Heart left ventricle (tissue), 16 donors: Measurements from ENCODE around the gene GPANK1. TPM values are rescaled to one million over a fixed set of nuclear protein-coding genes. Genes with fewer than 3 reads are reported as not detected.

Experiments used
- ATAC-seq, 4 donors: fragments of 200-7000 bp; cut with Tn5 transposase; one replicate each; pipeline ENCODE4 v1.9.1; 2020 to 2022; ENCODE audit warnings: moderate library complexity in 4 of 4, mild to moderate bottlenecking in 3 of 4, moderate number of reproducible peaks in 1 of 4
- DNase-seq, 5 donors: peaks; one replicate each; pipeline ENCODE4 v3.0.0-alpha.2; 2020
- H3K27ac ChIP-seq, 12 donors: fragments of 200-600 bp; sonication (generic) in 4 of 12; one replicate each; pipeline versions ENCODE4 v1.5.0 to v1.8.0; 2016 to 2022; ENCODE audit warnings: mild to moderate bottlenecking in 2 of 12
- H3K27me3 ChIP-seq, 9 donors: fragments of 200-600 bp; sonication (generic) in 2 of 9; one replicate each; pipeline versions ENCODE4 v1.5.1 to v1.8.0; 2016 to 2022; ENCODE audit warnings: mild to moderate bottlenecking in 3 of 9
- H3K36me3 ChIP-seq, 9 donors: fragments of 200-600 bp; sonication (generic) in 2 of 9; one replicate each; pipeline versions ENCODE4 v1.5.0 to v1.8.0; 2018 to 2022; ENCODE audit warnings: mild to moderate bottlenecking in 2 of 9
- H3K4me1 ChIP-seq, 12 donors: fragments of 200-600 bp; sonication (generic) in 4 of 12; one replicate each; pipeline versions ENCODE4 v1.5.0 to v1.8.0; 2016 to 2022; ENCODE audit warnings: mild to moderate bottlenecking in 3 of 12
- H3K4me3 ChIP-seq, 12 donors: fragments of 200-600 bp; sonication (generic) in 4 of 12; one replicate each; pipeline versions ENCODE4 v1.5.0 to v1.8.0; 2017 to 2022; ENCODE audit warnings: mild to moderate bottlenecking in 9 of 12, moderate library complexity in 4 of 12
- H3K9me3 ChIP-seq, 12 donors: fragments of 200-600 bp; sonication (generic) in 4 of 12; one replicate each; pipeline versions ENCODE4 v1.5.0 to v1.8.0; 2016 to 2022; ENCODE audit warnings: mild to moderate bottlenecking in 1 of 12
- POLR2A ChIP-seq, 2 donors: fragments of 450-650 bp; IDR thresholded peaks; one replicate each; pipeline ENCODE4 v1.6.1; 2017; ENCODE audit warnings: antibody characterized with exemption in 2 of 2, mild to moderate bottlenecking in 2 of 2, moderate library complexity in 2 of 2
- WGBS, 4 donors: extraction: QIAGEN DNeasy Blood & Tissue Kit in 2 of 4; methylation state at CpG; one replicate each; pipeline versions ENCODE4 v1.1.5 to v1.1.7; 2013 to 2018; 5-methylcytosine and 5-hydroxymethylcytosine counted together
- intact Hi-C, 10 donors: fragments of 100-400 bp; cut with DNase I; formaldehyde crosslinking; loops; one replicate each; pipeline versions ENCODE4 v1.11.1 to v1.14.2; 2022
- polyA plus RNA-seq, 2 donors: library from polyadenylated mRNA; stranded (reverse); fragments of 200-250 nt; gene quantifications; one replicate each; pipeline ENCODE4 v1.2.3, GENCODE V29; 2013
- total RNA-seq, 9 donors: library from RNA; depleted of rRNA in 2 of 9; stranded (reverse); fragments of >200 nt in 2 of 9; fragmentation: NEBNext Ultra II Directional in 3 of 9; extraction: Animal tissue kit (Norgen Biotek cat#: 25700) in 3 of 9; gene quantifications; one replicate each; pipeline versions ENCODE4 v1.1.0 to v1.2.4, GENCODE V29; 2016 to 2023
- TF ChIP-seq, protein P1 (sequence below), 12 donors: fragments of 200-600 bp; sonication (generic) in 4 of 12; IDR thresholded peaks; one replicate each; pipeline versions ENCODE4 v1.5.0 to v1.8.0; 2018 to 2022; ENCODE audit warnings: antibody characterized with exemption in 12 of 12, mild to moderate bottlenecking in 5 of 12
- donor health status: ischemic (EF 13 %, LVEDD 7.1; RV severe dilation, severe dysfunction).
- donor health status: healthy with polysubstance abuse.
- donor health status: DM: no; HTN: yes; CAD: no.
- donor health status: DM: no; HTN: no; CAD: no.
- donor health status: ischemic (EF 25% LVEDD 6.9; RV normal size, moderate dysfunction).
- donor health status: ischemic (EF 25% LVEDD 5.7; RV mildly dilated, moderate dysfunction).
- donor health status: healthy.
- donor health status: DM: yes; HTN: yes; CAD: no.
- donor health status: ischemic (EF 35%, LVEDD 5.7; RV mildly dilated, moderate dysfunction).
- donor health status: nonischemic (EF 11% LVEDD 7.7; RV severe dilation, severe dysfunction).
- donor health status: DM: yes; HTN: yes; CAD: no.
- donor health status: PGD.
- donor health status: ischemic (EF 29% LVEDD 5.4; RV normal size, mild dysfunction).
- donor health status: nonischemic (EF 23%, LVEDD 6.1; RV moderate dilation, normal function).

GPANK1 gene
- total and polyA plus RNA-seq, 11 donors: 15.9 to 29.8 (median 19.5) TPM

DNA sequence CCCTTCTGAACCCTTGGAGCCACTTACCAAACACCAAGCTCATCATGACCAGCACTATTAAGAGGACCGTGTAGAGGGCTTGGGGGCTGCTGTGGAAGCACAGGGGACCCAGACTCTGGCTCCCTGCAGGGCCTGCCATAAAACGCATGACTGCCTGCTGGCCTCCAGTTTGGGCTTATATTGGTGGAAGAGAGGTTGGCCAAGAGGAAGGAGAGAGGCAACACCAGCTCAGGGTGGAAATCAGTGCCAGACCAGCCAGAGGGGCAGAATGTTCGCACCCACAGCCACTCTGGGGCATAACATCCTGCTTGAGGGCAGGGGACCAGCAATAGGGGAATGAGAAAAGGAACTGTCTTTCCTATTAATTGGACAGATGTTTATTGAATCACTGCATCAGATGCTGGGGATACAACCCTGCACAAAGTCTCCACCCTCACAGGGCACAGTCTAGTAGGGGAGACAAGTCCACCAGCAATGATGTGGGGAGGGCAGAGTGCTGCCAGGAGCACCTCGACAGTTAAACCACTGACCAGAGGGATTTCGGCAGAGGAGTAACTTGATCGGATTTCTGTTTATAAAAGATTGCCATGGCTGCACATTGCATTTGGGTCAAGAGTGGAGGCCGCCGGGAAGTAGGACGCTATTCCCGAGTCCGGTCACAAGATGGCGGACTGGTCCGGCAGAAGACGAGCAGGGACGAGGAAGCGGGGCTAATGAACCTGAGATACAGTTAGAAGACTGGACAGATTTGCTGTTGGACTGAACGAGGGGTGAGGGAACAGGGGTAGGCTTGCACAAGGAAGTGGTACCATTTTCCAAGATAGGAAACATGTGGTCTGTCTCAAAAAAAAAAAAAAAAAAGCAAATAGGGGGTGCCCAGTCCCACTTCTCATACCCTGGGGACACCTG is 15.7 kb upstream of the GPANK1 start, which contains the start of gene LY6G5C:
LY6G5C (minus strand) TSS at position 842 of the 909 bp plus-strand sequence; CDS start at position 148, 694 bp downstream.
- TF ChIP-seq, protein P1, sequence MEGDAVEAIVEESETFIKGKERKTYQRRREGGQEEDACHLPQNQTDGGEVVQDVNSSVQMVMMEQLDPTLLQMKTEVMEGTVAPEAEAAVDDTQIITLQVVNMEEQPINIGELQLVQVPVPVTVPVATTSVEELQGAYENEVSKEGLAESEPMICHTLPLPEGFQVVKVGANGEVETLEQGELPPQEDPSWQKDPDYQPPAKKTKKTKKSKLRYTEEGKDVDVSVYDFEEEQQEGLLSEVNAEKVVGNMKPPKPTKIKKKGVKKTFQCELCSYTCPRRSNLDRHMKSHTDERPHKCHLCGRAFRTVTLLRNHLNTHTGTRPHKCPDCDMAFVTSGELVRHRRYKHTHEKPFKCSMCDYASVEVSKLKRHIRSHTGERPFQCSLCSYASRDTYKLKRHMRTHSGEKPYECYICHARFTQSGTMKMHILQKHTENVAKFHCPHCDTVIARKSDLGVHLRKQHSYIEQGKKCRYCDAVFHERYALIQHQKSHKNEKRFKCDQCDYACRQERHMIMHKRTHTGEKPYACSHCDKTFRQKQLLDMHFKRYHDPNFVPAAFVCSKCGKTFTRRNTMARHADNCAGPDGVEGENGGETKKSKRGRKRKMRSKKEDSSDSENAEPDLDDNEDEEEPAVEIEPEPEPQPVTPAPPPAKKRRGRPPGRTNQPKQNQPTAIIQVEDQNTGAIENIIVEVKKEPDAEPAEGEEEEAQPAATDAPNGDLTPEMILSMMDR (IDR thresholded peaks at IDR 0.05): peak; percentile 54 to 85 (median 78)
- no peak for TF ChIP-seq POLR2A (IDR thresholded peaks at IDR 0.05)
- WGBS, 4 donors: 11 to 14% (median 13%) methylated on average over 17 of the region's 17 CpGs
- Histone ChIP-seq H3K4me3 (peak within 1 kb of the TSS; percentile 28 to 74 (median 58)), H3K4me1 (peaks cover 0 to 26% (median 14%) of the 10 kb centered on the region in 12 donors), H3K27me3 (no peaks in the 10 kb centered on the region), H3K27ac (peak within 1 kb of the TSS in 11 of 12 donors; percentile 9 to 83 (median 63)), H3K9me3 (no peaks in the 10 kb centered on the region), H3K36me3 (peaks cover 0 to 14% (median 6%) of the 10 kb centered on the region in 9 donors)
- intact Hi-C loops: loop anchor here (1.0 to 10.0 kb wide), 15 partner anchors 47 to 274 kb away; partner anchors contain the start of genes DDAH2 (in 3 of the 10), NELFE (in 3 of the 10), SKIC2 (in 3 of the 10) and SAPCD1 (in 2 of the 10)
- ATAC-seq (peak; percentile 75 to 92 (median 88)), DNase-seq (peak; percentile 82 to 90 (median 85))

DNA sequence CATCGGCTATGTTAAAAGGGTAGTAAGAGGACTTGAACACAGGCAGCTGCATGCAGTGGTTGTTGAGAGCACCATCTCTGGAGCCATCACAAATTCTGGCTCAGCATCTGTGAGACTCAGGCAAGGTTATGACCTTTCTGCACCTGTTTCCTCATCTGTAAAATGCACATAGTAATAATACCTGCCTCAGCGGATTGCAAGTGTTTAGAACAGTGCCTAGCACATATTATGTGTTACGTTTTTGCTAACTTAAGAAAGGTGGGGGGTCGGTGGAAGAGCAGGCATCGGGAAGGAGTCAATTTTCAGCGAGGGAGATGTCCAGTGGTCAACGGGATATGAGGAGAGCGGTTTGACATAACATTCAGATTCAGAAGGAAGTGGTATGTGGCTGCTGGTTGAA is 13.2 kb upstream of the GPANK1 start:
- no peak for TF ChIP-seq POLR2A (IDR thresholded peaks at IDR 0.05)
- TF ChIP-seq, protein P1 (IDR thresholded peaks at IDR 0.05): no peak
- H3K4me1 ChIP-seq: peaks cover 0 to 21% (median 14%) of the 10 kb centered on the region in 12 donors
- no peak for DNase-seq
- no peak overlapping the region for H3K4me3 ChIP-seq
- no peaks in the 10 kb centered on the region for H3K27me3 ChIP-seq
- H3K27ac ChIP-seq: no peak overlapping the region
- intact Hi-C loops: loop anchor here in 1 of 10 donors (5.0 kb wide), 1 partner anchor 199 kb away; the partner anchor contains the start of gene SLC44A4
- no peak for ATAC-seq
- H3K9me3 ChIP-seq: no peaks in the 10 kb centered on the region
- WGBS, 4 donors: 77 to 81% (median 78%) methylated on average over 8 of the region's 8 CpGs
- peaks cover 0 to 22% (median 8%) of the 10 kb centered on the region in 9 donors for H3K36me3 ChIP-seq

DNA sequence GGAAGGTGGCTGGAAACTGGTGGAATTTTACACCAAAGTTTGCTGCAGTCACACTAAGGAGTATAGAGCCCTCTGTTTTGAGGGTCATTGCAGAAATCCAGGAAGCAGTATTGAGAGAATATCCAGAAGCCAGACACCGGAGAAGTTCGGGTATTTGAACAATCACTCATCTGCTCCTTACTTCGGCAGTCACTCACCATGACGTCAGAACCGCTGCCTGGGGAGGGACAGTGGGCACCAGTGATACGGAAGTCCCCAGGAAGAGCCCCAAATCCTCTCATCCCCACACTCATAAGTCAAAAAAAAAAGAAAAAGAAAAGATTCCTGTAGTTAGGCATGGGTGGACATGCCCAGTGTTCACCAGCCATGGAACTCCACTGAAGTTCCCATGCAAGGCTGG is 12.1 kb upstream of the GPANK1 start:
- Histone ChIP-seq H3K4me1 (peaks cover 0 to 19% (median 13%) of the 10 kb centered on the region in 12 donors), H3K9me3 (no peaks in the 10 kb centered on the region), H3K27ac (no peak overlapping the region), H3K4me3 (no peak overlapping the region), H3K27me3 (no peaks in the 10 kb centered on the region), H3K36me3 (peaks cover 0 to 32% (median 18%) of the 10 kb centered on the region in 9 donors)
- TF ChIP-seq, protein P1 (IDR thresholded peaks at IDR 0.05): no peak
- no peak for TF ChIP-seq POLR2A (IDR thresholded peaks at IDR 0.05)
- intact Hi-C loops: loop anchor here in 1 of 10 donors (5.0 kb wide), 1 partner anchor 200 kb away; the partner anchor contains the start of gene SLC44A4
- 73 to 83% (median 79%) methylated on average over 6 of the region's 6 CpGs for WGBS, 4 donors
- no peak for DNase-seq
- no peak for ATAC-seq
